Fibroblast of skin of scalp (primary cell): Measurements from ENCODE around the gene OR2S2.
"Not testable (repeated sequence)": the region's sequence is repeated elsewhere in the genome, so short reads cannot be mapped to it uniquely, and the experiment has no call there.

Experiments used
- DNase-seq: peaks from one replicate; pipeline ENCODE4 v3.0.0-alpha.2; 2013

OR2S2 gene

GRCh38 chr9:35933550-35934067 is 24.3 kb downstream of the OR2S2 start:
- no peak for DNase-seq

DNA sequence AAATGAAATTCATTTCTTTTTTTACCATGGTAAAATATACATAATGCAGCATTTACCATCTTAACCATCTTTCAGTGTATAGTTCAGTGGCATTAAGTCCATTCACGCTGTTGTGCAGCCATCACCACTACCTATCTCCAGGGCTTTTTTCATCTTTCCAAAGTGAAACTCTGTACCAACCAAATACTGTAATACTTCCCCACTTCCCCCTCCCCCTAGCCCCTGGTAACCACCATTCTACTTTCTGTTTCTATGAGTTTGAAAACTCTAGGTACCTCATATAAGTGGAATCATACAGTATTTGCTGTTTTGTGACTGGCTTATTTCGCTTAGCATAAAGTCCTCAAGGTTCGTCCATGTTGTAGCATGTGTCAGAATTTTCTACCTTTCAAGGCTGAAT is 25.2 kb downstream of the OR2S2 start:
- DNase-seq: no peak

DNA sequence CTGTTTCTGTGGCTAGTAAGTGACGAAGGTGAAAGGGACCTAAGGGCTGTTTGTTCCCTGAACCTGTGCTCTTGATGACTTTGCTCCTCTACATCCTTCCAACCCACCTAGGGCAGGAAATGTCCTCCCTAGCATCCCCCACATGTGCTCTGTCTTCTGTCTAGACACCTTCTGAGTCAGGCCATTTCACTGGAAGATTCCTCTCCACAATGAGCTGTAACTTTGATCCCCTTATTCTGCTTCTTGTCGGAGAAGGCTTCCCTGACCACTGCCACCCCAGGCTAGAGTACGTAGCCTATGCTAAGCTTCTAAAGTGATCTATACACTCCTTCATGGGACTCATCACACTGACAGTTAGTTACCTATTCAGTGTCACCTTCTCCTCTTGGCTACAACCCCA is 27.0 kb downstream of the OR2S2 start:
- no peak for DNase-seq

- DNase-seq: no peak
These were observed 27.4 kb downstream of the OR2S2 start for GRCh38 chr9:35930521-35930920.

GRCh38 chr9:35929453-35929718 is 28.6 kb downstream of the OR2S2 start:
- DNase-seq: no peak

DNA sequence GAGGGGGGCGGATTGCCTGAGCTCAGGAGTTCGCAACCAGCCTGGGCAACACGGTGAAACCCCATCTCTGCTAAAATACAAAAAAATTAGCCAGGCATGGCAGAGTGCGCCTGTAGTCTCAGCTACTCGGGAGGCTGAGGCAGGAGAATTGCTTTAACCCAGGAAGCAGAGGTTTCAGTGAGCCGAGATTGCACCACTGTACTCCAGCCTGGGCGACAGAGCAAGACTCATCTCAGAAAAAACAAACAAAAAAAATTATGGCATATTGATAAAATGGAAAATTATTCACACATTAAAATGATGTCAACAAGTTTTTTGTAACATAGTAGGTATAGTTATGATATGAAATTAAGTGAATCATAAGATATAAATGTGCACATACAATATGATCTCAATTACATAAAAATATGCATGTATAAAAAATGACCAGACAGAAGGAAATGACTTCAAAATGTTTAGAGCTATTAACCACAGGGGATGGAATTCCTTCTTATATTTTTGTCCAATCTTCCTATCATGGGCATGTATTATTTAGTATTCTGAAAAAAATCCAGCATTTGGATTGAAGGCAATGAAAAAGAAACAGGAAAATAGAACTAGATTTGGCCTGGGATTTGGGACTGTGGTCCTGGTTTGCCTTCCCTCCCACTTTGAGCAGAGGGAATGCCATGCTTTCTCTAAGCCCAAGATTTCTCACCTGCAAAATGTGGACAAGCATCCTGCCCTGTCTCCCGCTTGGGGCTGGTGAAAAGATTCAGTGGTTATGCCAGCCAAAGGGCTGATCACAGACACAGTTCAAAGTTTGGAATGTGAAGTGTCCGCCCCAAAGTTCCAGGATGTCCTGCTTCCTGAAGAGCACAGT is 29.1 kb downstream of the OR2S2 start:
- DNase-seq: peak; percentile 87

DNA sequence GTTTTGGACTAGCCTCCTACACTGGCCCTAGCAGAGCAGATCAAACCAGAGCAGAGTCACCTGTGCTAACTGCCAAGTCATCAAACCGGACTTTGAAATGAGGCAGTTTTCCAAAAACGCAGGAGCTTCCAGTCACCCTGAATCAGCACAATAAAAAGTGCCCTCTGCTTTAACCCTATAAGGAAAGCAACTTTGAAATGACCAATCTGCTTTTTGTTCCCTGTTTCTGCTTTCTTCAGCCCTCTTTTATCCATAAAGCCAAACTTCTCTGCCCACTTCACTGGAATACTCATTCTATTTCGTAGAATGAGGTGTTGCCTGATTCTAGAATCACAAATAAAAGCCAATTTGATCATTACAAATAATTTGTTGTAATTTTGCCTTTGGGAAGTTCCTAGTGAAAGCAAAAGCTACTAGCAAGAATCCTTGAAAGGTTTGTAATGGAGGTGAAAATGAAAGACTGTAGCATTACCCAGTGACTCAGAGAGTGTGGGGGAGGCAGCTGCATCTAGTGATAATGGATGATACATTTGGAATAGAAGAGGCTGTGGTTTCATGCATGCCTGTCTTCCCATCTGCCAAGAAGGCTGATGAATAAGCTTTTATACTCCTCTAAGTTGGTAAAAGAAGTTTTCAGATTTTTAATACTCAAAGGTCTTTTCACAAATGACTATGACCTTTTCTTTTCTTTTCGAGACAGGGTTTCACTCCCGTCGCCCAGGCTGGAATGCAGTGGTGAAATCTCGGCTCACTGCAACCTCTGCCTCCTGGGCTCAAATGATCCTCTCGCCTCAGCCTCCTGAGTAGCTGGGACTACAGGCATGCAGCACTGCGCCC is 33.8 kb downstream of the OR2S2 start:
- peak; percentile 94 for DNase-seq

DNA sequence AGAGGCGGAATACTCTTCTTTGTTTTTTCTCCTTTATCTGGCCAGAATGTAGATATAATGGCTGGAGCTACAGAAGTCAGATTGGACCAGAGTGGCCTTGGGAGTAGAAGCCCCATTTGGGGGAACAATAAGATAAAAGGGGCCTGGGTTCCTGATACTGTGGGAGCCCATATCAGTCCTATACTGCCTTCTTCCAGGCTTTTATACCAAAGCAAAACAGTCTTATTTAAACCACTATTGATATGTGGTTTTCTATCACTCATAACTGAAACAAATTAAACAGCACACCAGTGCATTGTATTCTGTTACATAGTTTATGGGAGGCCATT is 34.4 kb downstream of the OR2S2 start:
- no peak for DNase-seq

DNA sequence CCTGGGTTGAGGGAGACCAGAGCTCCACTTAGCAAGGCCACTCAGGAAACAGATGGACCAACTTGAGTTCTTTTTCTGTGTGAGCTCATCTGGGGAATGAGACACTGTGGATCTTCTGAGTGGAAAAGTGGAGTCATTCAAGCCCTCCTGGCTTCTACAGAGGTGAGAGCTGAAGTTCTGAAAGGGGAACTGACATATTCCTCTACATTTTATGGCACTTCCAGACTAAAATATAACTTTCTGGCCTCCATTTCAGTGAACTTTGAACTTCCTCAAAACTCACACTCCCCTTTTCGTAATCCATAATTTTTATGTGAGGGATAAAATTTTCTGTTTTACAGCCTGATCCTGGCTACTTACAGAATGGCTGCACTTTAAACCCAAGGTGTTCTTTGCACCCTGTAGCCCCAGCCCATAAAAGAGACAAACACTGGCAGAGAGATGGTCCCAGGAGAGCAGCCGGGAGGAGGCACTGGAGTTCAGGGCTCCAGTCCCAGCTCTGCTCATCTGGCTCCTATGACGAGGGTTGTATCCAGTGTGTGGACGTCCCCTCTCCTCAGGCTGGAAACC is 37.8 kb downstream of the OR2S2 start:
- no peak for DNase-seq

DNA sequence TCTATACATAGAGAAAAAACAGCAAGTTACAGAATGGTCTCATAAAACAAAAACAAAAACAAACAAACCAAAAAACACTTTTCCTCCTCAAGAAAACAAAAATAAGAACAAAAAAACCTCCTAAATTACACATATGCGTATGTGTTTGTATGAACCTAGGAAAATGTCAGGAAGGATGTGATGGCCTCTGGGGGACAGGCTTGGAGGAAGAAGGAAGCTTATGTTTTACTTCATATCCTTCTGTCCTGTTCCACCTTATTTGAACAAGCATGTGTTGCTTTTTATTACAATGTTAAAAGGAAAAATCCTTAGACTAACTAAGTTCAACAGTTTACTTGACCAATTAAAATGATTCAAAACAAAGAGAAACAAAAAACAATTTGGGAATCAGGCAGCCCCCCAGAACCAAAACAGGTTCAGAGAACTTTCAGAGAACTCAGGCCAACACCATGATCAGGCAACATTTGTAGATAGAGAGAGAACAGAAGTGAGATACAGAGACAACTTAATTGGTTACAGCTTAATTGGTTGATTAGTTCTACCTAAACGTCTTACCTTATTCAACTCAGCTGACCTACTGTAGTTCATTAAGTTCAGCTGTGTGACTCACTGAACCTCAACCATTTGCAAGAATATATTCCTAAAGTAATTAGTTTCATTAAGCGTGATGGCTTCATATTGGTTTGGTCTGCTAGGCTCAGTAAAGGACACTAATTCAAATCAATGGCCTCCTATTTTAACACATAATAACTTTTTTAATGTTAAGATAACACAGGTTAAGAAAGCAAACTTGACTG is 38.5 kb downstream of the OR2S2 start:
- no peak for DNase-seq

DNA sequence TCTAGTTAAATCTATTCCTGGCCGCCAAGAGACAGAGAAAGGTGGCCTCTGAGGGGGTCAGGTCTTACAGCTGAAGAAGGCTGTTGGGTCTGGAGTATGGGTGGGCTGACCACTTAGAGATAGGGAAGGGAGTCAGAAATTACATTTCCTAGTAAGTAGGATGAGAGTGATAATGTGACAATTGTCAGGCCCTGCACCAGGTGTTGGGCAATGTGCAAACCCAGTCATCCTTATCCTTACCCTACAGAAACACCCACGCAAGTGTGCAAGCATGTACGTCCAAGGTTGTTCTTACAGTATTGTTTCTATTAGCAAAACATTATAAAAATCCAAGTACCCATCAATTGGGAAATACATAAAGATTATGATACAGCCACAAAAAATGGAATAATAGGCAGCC is 39.2 kb downstream of the OR2S2 start:
- no peak for DNase-seq

GRCh38 chr9:35917261-35917660 is 40.7 kb downstream of the OR2S2 start:
- no peak for DNase-seq

GRCh38 chr9:35915681-35916294 is 42.2 kb downstream of the OR2S2 start:
- no peak for DNase-seq

DNA sequence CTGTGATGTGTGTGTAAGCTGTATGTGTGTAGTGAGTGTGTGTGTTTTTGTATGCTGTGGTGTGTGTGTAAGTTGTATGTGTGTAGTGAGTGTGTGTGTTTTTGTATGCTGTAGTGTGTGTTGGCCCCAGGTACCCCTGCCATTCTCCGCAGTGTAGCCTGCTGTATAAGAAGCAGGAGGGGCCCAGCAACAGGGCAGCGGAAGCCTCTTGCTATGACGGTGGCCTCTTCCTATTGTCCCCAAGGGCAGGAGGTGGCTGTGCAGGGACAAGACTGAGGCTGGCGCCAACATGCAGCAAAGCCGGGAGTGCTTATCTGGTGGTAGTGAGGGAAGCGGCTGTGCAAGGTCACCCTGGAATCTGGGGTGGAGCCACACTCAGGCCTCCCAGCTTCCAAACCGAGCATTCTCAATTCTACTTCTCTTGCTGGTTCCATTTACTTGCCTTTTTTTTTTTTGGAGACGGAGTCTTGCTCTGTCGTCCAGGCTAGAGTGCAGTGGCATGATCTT is 43.6 kb downstream of the OR2S2 start:
- DNase-seq: peak; percentile 62

DNA sequence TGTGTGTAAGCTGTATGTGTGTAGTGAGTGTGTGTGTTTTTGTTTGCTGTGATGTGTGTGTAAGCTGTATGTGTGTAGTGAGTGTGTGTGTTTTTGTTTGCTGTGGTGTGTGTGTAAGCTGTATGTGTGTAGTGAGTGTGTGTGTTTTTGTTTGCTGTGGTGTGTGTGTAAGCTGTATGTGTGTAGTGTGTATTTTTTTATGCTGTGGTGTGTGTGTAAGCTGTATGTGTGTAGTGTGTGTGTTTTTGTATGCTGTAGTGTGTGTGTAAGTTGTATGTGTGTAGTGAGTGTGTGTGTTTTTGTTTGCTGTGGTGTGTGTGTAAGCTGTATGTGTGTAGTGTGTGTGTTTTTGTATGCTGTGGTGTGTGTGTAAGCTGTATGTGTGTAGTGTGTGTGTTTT is 44.5 kb downstream of the OR2S2 start:
- DNase-seq: not testable (repeated sequence)

- DNase-seq: no peak
These were observed 45.1 kb downstream of the OR2S2 start for GRCh38 chr9:35912791-35913400.

DNA sequence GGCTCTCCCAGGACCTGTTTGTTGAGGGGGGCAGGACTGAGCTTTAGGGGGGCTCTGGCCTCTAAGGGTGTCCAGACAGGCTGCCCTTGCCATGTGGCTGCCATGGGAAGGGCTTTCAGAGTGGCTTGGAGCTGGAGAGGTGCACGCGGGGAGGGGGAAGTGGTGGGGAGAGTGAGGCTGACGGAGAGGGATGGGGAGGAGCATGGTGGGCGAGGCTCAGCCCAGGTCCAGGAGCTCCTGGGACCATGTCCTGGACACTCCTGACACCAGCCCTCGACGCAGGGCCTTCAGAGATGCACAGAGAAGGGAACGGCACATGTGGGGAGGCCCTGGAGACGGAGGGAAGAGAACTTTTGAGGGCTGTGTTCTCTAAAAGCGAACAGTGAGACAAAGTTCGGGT is 46.3 kb downstream of the OR2S2 start:
- DNase-seq: no peak

GRCh38 chr9:35910613-35911359 is 47.2 kb downstream of the OR2S2 start:
- peak; percentile 67 for DNase-seq

DNA sequence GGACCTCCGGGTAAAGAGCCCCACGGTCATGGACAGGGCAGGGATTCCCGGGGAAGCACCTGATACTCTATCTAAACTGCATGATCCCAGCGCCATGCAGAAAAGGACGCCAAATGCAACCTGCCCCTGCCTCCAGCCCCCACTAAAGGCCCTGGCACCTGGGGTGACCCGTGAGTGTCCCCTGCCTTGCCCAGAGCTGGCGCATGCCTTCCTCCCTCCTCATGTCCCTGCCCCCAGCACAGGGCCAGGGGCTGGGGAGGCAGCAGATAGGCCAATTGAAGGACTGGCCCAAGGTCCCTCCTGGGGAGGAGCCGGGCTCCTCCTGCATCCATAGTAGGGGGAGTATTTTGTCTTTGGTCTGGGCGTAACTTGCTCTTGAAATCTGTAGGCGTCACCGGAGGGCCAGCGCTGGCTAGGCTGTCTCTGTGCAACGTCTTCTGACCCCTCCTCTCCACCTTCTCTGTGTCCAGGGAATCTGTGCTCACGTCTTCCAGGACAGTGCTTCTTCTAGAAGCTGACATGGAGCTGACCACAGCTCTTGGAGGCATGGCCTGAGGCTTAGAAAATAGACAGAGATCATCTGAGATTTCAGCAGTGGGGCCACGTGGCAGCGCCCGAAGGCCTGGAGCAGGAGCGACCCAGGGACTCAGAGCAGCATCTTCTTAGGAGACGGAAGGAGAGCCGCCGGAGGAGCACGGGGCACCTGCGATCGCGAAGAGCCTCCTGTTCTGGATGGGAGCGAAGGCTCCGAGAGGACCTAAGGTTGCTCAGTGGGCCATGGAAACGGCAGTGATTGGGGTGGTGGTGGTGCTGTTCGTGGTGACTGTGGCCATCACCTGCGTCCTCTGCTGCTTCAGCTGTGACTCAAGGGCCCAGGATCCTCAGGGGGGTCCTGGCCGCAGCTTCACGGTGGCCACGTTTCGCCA is 48.0 kb downstream of the OR2S2 start:
- no peak for DNase-seq

DNA sequence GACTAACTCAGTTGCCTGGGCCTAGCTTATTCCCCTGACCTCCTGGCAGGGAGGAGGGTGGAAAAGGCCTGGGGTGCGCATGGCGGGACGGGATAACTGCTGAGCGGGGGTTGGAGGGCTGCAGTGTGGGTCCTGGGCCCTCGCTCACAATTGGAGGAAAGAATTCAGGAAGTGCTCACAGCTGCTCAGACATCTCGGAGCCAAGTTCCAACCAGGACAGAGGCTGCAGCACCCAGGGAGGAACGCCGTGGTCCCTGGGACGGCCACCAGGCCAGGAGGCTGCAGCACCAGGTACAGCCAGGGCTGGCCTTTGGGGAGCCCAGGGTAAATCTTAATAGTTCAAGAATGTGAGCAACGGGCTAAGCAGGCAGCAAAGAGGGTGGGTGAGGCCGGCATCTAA is 48.7 kb downstream of the OR2S2 start, which contains the start of gene SPAAR:
Gene SPAAR, plus strand, starts transcription at position 217 of the 400 bp plus-strand sequence. CDS start 974 bp downstream, outside the sequence.
- DNase-seq: no peak
